K562 (cell line): ENCODE measurements around the gene CAV1. TPM values are rescaled to one million over a fixed set of nuclear protein-coding genes. Genes with fewer than 3 reads are reported as not detected.

Experiments
- SLC30A9 ChIP-seq: fragments of 250-450 bp; sonication (Bioruptor Pico); IDR thresholded peaks from 2 replicates; pipeline ENCODE4 v1.8.0; 2022; ENCODE audit warnings: mild to moderate bottlenecking, moderate library complexity
- ZNF79 ChIP-seq: fragments of 250-450 bp; sonication (Bioruptor Pico); IDR thresholded peaks from 2 replicates; pipeline ENCODE4 v1.4.0; 2020; ENCODE audit warnings: low read depth, mild to moderate bottlenecking, moderate library complexity
- polyA plus RNA-seq, 8 experiments: library from polyadenylated mRNA; depleted of rRNA in 4 of 8; stranded (reverse) in 5 of 8; unstranded in 3 of 8; fragments of >200 nt; fragmentation: Nextera tagmentation in 2 of 8; fragmentation: Illumina TruSeq in 1 of 8; extraction: Ambion mirVana in 2 of 8; extraction: Trizol in 1 of 8; gene quantifications; 2 replicates each; pipeline versions ENCODE4 v1.2.1 to v1.2.3, GENCODE V29; 2011 to 2014; ENCODE audit warnings: inconsistent platforms in 1 of 8, missing spikeins in 1 of 8
- total RNA-seq, 7 experiments: library from RNA; depleted of rRNA in 6 of 7; stranded (reverse); fragments of >200 nt in 6 of 7; fragmentation: Illumina TruSeq in 2 of 7; extraction: Trizol in 2 of 7; gene quantifications; 2 replicates each; pipeline versions ENCODE4 v1.2.1 to v1.2.3, GENCODE V29; 2011 to 2021; ENCODE audit warnings: low replicate concordance in 1 of 7
- TF ChIP-seq, protein P1 (sequence below): fragments of 250-450 bp; sonication (Bioruptor Pico); IDR thresholded peaks from 2 replicates; pipeline ENCODE4 v1.4.0; 2020; ENCODE audit warnings: mild to moderate bottlenecking, moderate library complexity
- TF ChIP-seq, protein P2 (sequence below), 3 experiments: fragments of 200-800 bp in 1 of 3; sonication (Bioruptor generic) in 1 of 3; sonication (generic) in 1 of 3; formaldehyde crosslinking in 1 of 3; IDR thresholded peaks; 2 replicates each; pipeline versions ENCODE4 v1.6.1 to v1.8.0; 2016 to 2022; ENCODE audit warnings: mild to moderate bottlenecking in 2 of 3, missing compliant biosample characterization in 2 of 3, missing genetic modification characterization in 2 of 3, missing genetic modification reagents in 1 of 3
- TF ChIP-seq, protein P3 (sequence below): fragments of 250-450 bp; sonication (Bioruptor Pico); IDR thresholded peaks from 2 replicates; pipeline ENCODE4 v1.4.0; 2020; ENCODE audit warnings: borderline replicate concordance
- TF ChIP-seq, protein P4 (sequence below): fragments of 450-650 bp; IDR thresholded peaks from 2 replicates; pipeline ENCODE4 v1.6.1; 2016; ENCODE audit warnings: mild to moderate bottlenecking, moderate library complexity

The CAV1 gene
- total and polyA plus RNA-seq, 9 of the 15 experiments (the other 6 are each of a cell fraction or from before 2014, with no cell fraction given), result 0.08 to 1.5 (median 0.63) TPM

DNA sequence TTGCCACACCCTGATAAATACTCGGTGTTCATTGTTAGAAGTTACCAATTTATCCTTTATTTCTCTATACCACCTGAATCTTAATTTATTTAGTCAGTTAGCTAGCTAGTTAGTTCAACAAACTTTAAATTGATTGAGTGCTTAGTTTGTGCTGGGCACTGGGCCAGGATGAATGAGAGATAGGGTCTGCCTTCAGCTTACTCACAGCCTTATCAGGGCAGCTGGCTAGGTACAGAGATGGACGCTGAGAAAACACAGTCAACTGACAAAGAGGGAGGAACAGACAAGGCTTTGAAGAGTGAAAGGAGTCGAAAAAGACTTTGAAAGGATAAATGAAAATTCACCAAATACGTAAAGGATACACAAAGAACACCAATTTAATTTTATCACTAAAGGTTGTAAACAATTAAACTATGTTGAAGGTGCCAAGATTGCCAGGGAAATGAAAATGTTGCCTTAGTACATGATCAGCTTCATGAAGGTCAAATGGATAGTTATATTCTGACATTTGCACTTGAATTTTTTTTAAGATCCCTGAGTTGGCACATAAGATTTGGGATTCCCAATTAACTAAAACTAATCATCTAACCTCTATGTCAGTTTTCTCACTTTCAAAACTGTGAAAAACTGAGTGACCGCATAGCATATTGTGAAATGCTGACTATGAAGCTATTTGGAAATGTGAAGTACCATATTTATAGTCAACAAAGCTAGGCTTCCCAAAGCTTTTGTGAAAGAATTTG is 23.2 kb upstream of the CAV1 start (continued):
- TF ChIP-seq, protein P1, sequence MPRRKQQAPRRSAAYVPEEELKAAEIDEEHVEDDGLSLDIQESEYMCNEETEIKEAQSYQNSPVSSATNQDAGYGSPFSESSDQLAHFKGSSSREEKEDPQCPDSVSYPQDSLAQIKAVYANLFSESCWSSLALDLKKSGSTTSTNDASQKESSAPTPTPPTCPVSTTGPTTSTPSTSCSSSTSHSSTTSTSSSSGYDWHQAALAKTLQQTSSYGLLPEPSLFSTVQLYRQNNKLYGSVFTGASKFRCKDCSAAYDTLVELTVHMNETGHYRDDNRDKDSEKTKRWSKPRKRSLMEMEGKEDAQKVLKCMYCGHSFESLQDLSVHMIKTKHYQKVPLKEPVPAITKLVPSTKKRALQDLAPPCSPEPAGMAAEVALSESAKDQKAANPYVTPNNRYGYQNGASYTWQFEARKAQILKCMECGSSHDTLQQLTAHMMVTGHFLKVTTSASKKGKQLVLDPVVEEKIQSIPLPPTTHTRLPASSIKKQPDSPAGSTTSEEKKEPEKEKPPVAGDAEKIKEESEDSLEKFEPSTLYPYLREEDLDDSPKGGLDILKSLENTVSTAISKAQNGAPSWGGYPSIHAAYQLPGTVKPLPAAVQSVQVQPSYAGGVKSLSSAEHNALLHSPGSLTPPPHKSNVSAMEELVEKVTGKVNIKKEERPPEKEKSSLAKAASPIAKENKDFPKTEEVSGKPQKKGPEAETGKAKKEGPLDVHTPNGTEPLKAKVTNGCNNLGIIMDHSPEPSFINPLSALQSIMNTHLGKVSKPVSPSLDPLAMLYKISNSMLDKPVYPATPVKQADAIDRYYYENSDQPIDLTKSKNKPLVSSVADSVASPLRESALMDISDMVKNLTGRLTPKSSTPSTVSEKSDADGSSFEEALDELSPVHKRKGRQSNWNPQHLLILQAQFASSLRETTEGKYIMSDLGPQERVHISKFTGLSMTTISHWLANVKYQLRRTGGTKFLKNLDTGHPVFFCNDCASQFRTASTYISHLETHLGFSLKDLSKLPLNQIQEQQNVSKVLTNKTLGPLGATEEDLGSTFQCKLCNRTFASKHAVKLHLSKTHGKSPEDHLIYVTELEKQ, result no peak
- TF ChIP-seq, protein P2, sequence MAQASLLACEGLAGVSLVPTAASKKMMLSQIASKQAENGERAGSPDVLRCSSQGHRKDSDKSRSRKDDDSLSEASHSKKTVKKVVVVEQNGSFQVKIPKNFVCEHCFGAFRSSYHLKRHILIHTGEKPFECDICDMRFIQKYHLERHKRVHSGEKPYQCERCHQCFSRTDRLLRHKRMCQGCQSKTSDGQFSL (CRISPR knock-in tag; IDR thresholded peaks at IDR 0.05), result no peak
- TF ChIP-seq, protein P2 (tag; IDR thresholded peaks at IDR 0.05), result no peak
- TF ChIP-seq, protein P3, sequence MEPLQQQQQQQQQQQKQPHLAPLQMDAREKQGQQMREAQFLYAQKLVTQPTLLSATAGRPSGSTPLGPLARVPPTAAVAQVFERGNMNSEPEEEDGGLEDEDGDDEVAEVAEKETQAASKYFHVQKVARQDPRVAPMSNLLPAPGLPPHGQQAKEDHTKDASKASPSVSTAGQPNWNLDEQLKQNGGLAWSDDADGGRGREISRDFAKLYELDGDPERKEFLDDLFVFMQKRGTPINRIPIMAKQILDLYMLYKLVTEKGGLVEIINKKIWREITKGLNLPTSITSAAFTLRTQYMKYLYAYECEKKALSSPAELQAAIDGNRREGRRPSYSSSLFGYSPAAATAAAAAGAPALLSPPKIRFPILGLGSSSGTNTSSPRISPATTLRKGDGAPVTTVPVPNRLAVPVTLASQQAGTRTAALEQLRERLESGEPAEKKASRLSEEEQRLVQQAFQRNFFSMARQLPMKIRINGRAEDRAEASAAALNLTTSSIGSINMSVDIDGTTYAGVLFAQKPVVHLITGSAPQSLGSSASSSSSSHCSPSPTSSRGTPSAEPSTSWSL (CRISPR knock-in tag), result no peak
- no peak for TF ChIP-seq SLC30A9 (CRISPR knock-in tag)
- TF ChIP-seq, protein P4, sequence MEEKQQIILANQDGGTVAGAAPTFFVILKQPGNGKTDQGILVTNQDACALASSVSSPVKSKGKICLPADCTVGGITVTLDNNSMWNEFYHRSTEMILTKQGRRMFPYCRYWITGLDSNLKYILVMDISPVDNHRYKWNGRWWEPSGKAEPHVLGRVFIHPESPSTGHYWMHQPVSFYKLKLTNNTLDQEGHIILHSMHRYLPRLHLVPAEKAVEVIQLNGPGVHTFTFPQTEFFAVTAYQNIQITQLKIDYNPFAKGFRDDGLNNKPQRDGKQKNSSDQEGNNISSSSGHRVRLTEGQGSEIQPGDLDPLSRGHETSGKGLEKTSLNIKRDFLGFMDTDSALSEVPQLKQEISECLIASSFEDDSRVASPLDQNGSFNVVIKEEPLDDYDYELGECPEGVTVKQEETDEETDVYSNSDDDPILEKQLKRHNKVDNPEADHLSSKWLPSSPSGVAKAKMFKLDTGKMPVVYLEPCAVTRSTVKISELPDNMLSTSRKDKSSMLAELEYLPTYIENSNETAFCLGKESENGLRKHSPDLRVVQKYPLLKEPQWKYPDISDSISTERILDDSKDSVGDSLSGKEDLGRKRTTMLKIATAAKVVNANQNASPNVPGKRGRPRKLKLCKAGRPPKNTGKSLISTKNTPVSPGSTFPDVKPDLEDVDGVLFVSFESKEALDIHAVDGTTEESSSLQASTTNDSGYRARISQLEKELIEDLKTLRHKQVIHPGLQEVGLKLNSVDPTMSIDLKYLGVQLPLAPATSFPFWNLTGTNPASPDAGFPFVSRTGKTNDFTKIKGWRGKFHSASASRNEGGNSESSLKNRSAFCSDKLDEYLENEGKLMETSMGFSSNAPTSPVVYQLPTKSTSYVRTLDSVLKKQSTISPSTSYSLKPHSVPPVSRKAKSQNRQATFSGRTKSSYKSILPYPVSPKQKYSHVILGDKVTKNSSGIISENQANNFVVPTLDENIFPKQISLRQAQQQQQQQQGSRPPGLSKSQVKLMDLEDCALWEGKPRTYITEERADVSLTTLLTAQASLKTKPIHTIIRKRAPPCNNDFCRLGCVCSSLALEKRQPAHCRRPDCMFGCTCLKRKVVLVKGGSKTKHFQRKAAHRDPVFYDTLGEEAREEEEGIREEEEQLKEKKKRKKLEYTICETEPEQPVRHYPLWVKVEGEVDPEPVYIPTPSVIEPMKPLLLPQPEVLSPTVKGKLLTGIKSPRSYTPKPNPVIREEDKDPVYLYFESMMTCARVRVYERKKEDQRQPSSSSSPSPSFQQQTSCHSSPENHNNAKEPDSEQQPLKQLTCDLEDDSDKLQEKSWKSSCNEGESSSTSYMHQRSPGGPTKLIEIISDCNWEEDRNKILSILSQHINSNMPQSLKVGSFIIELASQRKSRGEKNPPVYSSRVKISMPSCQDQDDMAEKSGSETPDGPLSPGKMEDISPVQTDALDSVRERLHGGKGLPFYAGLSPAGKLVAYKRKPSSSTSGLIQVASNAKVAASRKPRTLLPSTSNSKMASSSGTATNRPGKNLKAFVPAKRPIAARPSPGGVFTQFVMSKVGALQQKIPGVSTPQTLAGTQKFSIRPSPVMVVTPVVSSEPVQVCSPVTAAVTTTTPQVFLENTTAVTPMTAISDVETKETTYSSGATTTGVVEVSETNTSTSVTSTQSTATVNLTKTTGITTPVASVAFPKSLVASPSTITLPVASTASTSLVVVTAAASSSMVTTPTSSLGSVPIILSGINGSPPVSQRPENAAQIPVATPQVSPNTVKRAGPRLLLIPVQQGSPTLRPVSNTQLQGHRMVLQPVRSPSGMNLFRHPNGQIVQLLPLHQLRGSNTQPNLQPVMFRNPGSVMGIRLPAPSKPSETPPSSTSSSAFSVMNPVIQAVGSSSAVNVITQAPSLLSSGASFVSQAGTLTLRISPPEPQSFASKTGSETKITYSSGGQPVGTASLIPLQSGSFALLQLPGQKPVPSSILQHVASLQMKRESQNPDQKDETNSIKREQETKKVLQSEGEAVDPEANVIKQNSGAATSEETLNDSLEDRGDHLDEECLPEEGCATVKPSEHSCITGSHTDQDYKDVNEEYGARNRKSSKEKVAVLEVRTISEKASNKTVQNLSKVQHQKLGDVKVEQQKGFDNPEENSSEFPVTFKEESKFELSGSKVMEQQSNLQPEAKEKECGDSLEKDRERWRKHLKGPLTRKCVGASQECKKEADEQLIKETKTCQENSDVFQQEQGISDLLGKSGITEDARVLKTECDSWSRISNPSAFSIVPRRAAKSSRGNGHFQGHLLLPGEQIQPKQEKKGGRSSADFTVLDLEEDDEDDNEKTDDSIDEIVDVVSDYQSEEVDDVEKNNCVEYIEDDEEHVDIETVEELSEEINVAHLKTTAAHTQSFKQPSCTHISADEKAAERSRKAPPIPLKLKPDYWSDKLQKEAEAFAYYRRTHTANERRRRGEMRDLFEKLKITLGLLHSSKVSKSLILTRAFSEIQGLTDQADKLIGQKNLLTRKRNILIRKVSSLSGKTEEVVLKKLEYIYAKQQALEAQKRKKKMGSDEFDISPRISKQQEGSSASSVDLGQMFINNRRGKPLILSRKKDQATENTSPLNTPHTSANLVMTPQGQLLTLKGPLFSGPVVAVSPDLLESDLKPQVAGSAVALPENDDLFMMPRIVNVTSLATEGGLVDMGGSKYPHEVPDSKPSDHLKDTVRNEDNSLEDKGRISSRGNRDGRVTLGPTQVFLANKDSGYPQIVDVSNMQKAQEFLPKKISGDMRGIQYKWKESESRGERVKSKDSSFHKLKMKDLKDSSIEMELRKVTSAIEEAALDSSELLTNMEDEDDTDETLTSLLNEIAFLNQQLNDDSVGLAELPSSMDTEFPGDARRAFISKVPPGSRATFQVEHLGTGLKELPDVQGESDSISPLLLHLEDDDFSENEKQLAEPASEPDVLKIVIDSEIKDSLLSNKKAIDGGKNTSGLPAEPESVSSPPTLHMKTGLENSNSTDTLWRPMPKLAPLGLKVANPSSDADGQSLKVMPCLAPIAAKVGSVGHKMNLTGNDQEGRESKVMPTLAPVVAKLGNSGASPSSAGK, result no peak
- TF ChIP-seq ZNF79, result no peak
